Smooth muscle cell (in vitro differentiated cells): ENCODE measurements around the gene ZBTB22. TPM values are rescaled to one million over a fixed set of nuclear protein-coding genes. Genes with fewer than 3 reads are reported as not detected.
A peak's percentile ranks its signal among the peaks of the same experiment; 100 is the strongest.

Experiments
- DNase-seq: peaks from one replicate; lab custom pipeline; 2025; ENCODE audit not compliant: unreplicated experiment; lab: John Stamatoyannopoulos, UW
- H2AFZ ChIP-seq: fragments of 200-600 bp; sonication (generic); 2 replicates; pipeline ENCODE4 v1.6.0; 2016; ENCODE audit warnings: antibody characterized with exemption, low read depth, mild to moderate bottlenecking
- H3F3A ChIP-seq: fragments of 200-600 bp; sonication (generic); 2 replicates; pipeline ENCODE4 v1.6.0; 2017; ENCODE audit warnings: antibody characterized with exemption, low read depth
- H3K27ac ChIP-seq: fragments of 200-600 bp; sonication (generic); 2 replicates; pipeline ENCODE4 v1.5.1; 2016; ENCODE audit warnings: low read depth, mild to moderate bottlenecking
- H3K27me3 ChIP-seq: fragments of 200-600 bp; sonication (generic); 2 replicates; pipeline ENCODE4 v1.6.1; 2016; ENCODE audit warnings: low read depth, mild to moderate bottlenecking
- H3K36me3 ChIP-seq: fragments of 200-600 bp; sonication (generic); 2 replicates; pipeline ENCODE4 v1.5.1; 2016; ENCODE audit warnings: low read depth
- H3K4me1 ChIP-seq: fragments of 200-600 bp; sonication (generic); 2 replicates; pipeline ENCODE4 v1.5.1; 2016; ENCODE audit warnings: low read depth
- H3K4me2 ChIP-seq: fragments of 200-600 bp; sonication (generic); 2 replicates; pipeline ENCODE4 v1.6.0; 2016; ENCODE audit warnings: mild to moderate bottlenecking
- H3K4me3 ChIP-seq: fragments of 200-600 bp; sonication (generic); 2 replicates; pipeline ENCODE4 v1.5.1; 2016; ENCODE audit warnings: mild to moderate bottlenecking
- H3K79me2 ChIP-seq: fragments of 200-600 bp; sonication (generic); 2 replicates; pipeline ENCODE4 v1.6.0; 2016; ENCODE audit warnings: low read depth, mild to moderate bottlenecking
- H3K9ac ChIP-seq: fragments of 200-600 bp; sonication (generic); 2 replicates; pipeline ENCODE4 v1.6.0; 2016; ENCODE audit warnings: low read depth
- H3K9me3 ChIP-seq: fragments of 200-600 bp; sonication (generic); replicated peaks from 2 replicates; pipeline ENCODE4 v1.5.1; 2016; ENCODE audit warnings: low read depth
- H4K20me1 ChIP-seq: fragments of 200-600 bp; sonication (generic); 2 replicates; pipeline ENCODE4 v1.6.0; 2016; ENCODE audit warnings: low read depth
- CTCF ChIP-seq: fragments of 200-600 bp; sonication (generic); IDR thresholded peaks from 2 replicates; pipeline ENCODE4 v1.5.1; 2017; ENCODE audit warnings: borderline replicate concordance, mild to moderate bottlenecking, antibody characterized with exemption; ENCODE audit not compliant: insufficient read depth, poor library complexity, severe bottlenecking
- WGBS: methylation state at CpG from one replicate; pipeline ENCODE4 v1.1.7; 2016; ENCODE audit warnings: low lambda C conversion rate; 5-methylcytosine and 5-hydroxymethylcytosine counted together
- polyA plus RNA-seq: library from polyadenylated mRNA; unstranded; fragments of >200 nt; fragmentation: Nextera tagmentation; extraction: Ambion mirVana; gene quantifications from 2 replicates; pipeline ENCODE4 v1.2.1, GENCODE V29; 2016
- total RNA-seq: library from RNA; depleted of rRNA; stranded (reverse); fragments of >200 nt; gene quantifications from 2 replicates; pipeline ENCODE4 v1.2.3, GENCODE V29; 2014

ZBTB22 gene
- total and polyA plus RNA-seq, 2 experiments from 2014 or later, result 9.6 to 22.9 TPM

- peaks cover 37% of the 10 kb centered on the region for H3K79me2 ChIP-seq
- no peak for TF ChIP-seq CTCF
- H4K20me1 ChIP-seq, result peaks cover 16% of the 10 kb centered on the region
- WGBS, result under 1% methylated on average over 17 of the region's 34 CpGs
- H3K4me2 ChIP-seq, result peak within 1 kb of the TSS; percentile 88
- peak within 1 kb of the TSS; percentile 14 for H2AFZ ChIP-seq
- H3F3A ChIP-seq, result peaks cover 5% of the 10 kb centered on the region
- peaks cover 9% of the 10 kb centered on the region for H3K4me1 ChIP-seq
- H3K9me3 ChIP-seq, result no peaks in the 10 kb centered on the region
- no peaks in the 10 kb centered on the region for H3K36me3 ChIP-seq
- no peaks in the 10 kb centered on the region for H3K27me3 ChIP-seq
- peak within 1 kb of the TSS; percentile 95 for H3K27ac ChIP-seq
- DNase-seq, result no peak
- H3K9ac ChIP-seq, result peak within 1 kb of the TSS; percentile 95
- peak within 1 kb of the TSS; percentile 74 for H3K4me3 ChIP-seq
These were observed 18.7 kb downstream of the ZBTB22 start, which contains the start of gene RGL2 for GRCh38 chr6:33298773-33299236. RGL2 (minus strand) TSS chr6:33298942; CDS start chr6:33298610, 332 bp downstream.

GRCh38 chr6:33297956-33298772 lies 19.4 kb downstream of the ZBTB22 start:
- Histone ChIP-seq H3K4me1 (peaks cover 9% of the 10 kb centered on the region), H3K27me3 (no peaks in the 10 kb centered on the region), H3K4me2 (peak overlapping the region; percentile 88), H3K9ac (peak overlapping the region; percentile 95), H3K4me3 (peak overlapping the region; percentile 74), H3F3A (peaks cover 5% of the 10 kb centered on the region), H2AFZ (no peak overlapping the region), H3K9me3 (no peaks in the 10 kb centered on the region), H4K20me1 (peaks cover 14% of the 10 kb centered on the region), H3K27ac (peak overlapping the region; percentile 95), H3K36me3 (no peaks in the 10 kb centered on the region), H3K79me2 (peaks cover 31% of the 10 kb centered on the region)
- 0% methylated on average over 23 of the region's 42 CpGs for WGBS
- peak; percentile 32 for DNase-seq
- TF ChIP-seq CTCF, result no peak

GRCh38 chr6:33297406-33297955 lies 20.1 kb downstream of the ZBTB22 start:
- H3K4me1 ChIP-seq, result peaks cover 9% of the 10 kb centered on the region
- no peak overlapping the region for H2AFZ ChIP-seq
- H3K9me3 ChIP-seq, result no peaks in the 10 kb centered on the region
- no peak for TF ChIP-seq CTCF
- peak overlapping the region; percentile 74 for H3K4me3 ChIP-seq
- H3K36me3 ChIP-seq, result no peaks in the 10 kb centered on the region
- no peak for DNase-seq
- no peaks in the 10 kb centered on the region for H3K27me3 ChIP-seq
- H4K20me1 ChIP-seq, result peaks cover 13% of the 10 kb centered on the region
- H3F3A ChIP-seq, result peaks cover 12% of the 10 kb centered on the region
- peak overlapping the region; percentile 88 for H3K4me2 ChIP-seq
- H3K79me2 ChIP-seq, result peaks cover 24% of the 10 kb centered on the region
- peak overlapping the region; percentile 95 for H3K9ac ChIP-seq
- WGBS, result 7% methylated on average over 15 of the region's 16 CpGs
- peak overlapping the region; percentile 95 for H3K27ac ChIP-seq
